ENCODE measurements around the gene TBC1D22A.

- TF ChIP-seq EP300 (IDR thresholded peaks at IDR 0.05) (no peak), CTCF (IDR thresholded peaks at IDR 0.05) (no peak), POLR2A (IDR thresholded peaks at IDR 0.05) (no peak)
These were observed 207.5 kb downstream of the TBC1D22A start for GRCh38 chr22:46969961-46970360.
